GM13976 (cell line): ENCODE results near the gene ATN1.

Experiments
- DNase-seq: peaks from one replicate; pipeline ENCODE4 v3.0.0; 2012; ENCODE audit warnings: low spot score
- in situ Hi-C: fragments of 300-500 bp; cut with MboI; formaldehyde crosslinking; loops from one replicate; pipeline ENCODE4 v1.12.0; 2022; ENCODE audit warnings: low sequenced_read_pairs, mixed read lengths, inconsistent platforms; ENCODE audit not compliant: unreplicated experiment
- TF ChIP-seq, protein P1 (sequence below): IDR thresholded peaks from 2 replicates; pipeline ENCODE4 v1.5.1; 2012; ENCODE audit warnings: borderline replicate concordance, mild to moderate bottlenecking; ENCODE audit not compliant: insufficient read depth; ENCODE audit errors: extremely low read depth, missing control alignments, control extremely low read depth

The ATN1 gene

GRCh38 chr12:6952121-6952862, 24.5 kb downstream of the ATN1 start:
- no peak for DNase-seq
- in situ Hi-C loops = no loop called here
- TF ChIP-seq, protein P1, sequence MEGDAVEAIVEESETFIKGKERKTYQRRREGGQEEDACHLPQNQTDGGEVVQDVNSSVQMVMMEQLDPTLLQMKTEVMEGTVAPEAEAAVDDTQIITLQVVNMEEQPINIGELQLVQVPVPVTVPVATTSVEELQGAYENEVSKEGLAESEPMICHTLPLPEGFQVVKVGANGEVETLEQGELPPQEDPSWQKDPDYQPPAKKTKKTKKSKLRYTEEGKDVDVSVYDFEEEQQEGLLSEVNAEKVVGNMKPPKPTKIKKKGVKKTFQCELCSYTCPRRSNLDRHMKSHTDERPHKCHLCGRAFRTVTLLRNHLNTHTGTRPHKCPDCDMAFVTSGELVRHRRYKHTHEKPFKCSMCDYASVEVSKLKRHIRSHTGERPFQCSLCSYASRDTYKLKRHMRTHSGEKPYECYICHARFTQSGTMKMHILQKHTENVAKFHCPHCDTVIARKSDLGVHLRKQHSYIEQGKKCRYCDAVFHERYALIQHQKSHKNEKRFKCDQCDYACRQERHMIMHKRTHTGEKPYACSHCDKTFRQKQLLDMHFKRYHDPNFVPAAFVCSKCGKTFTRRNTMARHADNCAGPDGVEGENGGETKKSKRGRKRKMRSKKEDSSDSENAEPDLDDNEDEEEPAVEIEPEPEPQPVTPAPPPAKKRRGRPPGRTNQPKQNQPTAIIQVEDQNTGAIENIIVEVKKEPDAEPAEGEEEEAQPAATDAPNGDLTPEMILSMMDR = no peak

- no peak for DNase-seq
Measured at GRCh38 chr12:6952863-6953441, 25.2 kb downstream of the ATN1 start.

DNA sequence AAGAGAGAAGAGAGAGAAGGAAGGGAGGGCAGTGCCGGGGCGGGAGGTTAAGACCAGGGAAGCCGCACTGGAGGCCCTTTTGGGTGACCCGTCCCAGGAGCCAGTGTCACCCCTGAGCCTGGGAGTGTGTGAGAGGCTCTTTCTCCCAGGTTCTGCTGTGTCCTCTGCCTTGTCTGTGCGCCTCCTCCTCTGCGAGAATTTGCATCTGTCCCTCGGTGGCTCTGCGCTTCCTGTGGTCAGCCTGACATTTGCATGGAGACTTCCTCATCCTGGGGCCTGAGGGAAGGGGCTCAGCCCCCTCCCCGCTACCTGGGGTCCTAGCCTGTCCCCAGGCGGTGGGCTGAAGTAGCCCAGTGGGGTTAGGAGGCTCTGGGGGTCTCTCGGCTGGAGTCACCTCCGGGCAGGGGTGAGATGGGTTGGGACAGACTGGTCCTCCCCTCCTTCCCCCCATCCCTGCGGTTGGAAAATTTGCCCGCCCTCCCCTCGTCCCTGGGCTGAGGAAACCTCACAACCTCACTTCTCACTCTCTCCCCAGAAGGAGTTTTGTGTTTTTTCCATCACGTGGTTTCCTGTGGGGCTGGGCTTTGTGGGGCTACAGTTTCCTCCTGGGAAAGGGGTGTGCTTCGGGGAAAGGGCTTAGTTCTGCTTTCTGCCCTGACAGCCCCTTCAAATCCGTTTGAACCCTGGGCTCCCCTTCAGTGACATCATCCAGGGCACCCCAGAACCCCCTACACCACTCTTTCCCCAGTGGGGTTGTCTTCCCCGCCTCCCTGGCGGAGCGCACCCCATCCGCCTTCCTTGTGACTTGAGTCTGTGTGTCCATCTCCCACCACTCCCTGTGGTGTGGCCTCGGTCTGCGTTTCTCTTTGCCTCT, 25.9 kb downstream of the ATN1 start:
- in situ Hi-C loops = no loop called here
- DNase-seq = peak; percentile 84
- TF ChIP-seq, protein P1 = no peak

More at GRCh38 chr12:6952863-6953441, 25.2 kb downstream of the ATN1 start:
- TF ChIP-seq, protein P1 = no peak
- in situ Hi-C loops = no loop called here

DNA sequence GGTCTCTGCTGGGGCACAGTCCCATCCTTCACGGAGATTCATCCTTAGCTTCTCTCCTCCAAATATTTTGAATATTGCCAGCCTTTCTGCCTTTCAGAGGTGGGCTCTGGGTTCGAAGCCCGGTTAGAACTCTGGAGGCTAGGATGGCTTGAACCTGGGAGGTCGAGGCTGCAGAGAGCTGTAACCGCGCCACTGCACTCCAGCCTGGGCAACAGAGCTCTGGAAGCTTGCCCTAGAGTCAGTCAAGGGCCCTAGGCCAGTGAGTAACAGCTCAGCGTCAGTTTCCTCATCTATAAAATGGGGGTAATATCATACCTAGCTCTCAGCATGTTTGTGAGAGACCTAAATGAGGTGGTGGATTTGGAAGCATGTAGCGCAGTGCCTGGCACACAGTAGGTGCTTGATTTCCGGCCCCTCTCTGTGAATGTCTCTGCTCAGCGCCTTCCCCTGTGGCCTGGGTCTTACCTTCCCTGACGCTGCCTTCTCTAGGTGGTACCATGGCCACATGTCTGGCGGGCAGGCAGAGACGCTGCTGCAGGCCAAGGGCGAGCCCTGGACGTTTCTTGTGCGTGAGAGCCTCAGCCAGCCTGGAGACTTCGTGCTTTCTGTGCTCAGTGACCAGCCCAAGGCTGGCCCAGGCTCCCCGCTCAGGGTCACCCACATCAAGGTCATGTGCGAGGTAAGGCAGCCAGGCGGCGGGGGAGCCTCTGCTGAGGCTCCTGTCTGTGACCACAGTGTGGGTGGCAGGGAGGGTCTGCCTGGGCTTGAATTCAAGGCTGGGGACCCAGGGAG, 26.8 kb downstream of the ATN1 start:
- TF ChIP-seq, protein P1 = no peak
- no peak for DNase-seq
- in situ Hi-C loops = no loop called here

- TF ChIP-seq, protein P1 = no peak
- in situ Hi-C loops = no loop called here
- no peak for DNase-seq
Measured at GRCh38 chr12:6955108-6956020, 27.6 kb downstream of the ATN1 start.
